ENCODE results near the gene RNF144A. TPM values are rescaled to one million over a fixed set of nuclear protein-coding genes. Genes with fewer than 3 reads are reported as not detected.

Gene RNF144A
- total RNA-seq, 1 donor = 4.3 TPM

- no peak for TF ChIP-seq CTCF (IDR thresholded peaks at IDR 0.05; ENCODE audit: insufficient read depth, low read depth, low read length)
- DNase-seq (ENCODE audit: low read depth) = peak; percentile 60
- no peak overlapping the region for H3K4me3 ChIP-seq (ENCODE audit: low read depth, low read length)
Measured at GRCh38 chr2:7022492-7023385, 105.5 kb downstream of the RNF144A start.

- H3K4me3 ChIP-seq (ENCODE audit: low read depth, low read length) = no peak overlapping the region
- TF ChIP-seq CTCF (IDR thresholded peaks at IDR 0.05; ENCODE audit: insufficient read depth, low read depth, low read length) = no peak
- peak; percentile 69 for DNase-seq (ENCODE audit: low read depth)
Measured at GRCh38 chr2:7023542-7023941, 106.3 kb downstream of the RNF144A start.

GRCh38 chr2:7024261-7024660 is 107.0 kb downstream of the RNF144A start:
- no peak for TF ChIP-seq CTCF (IDR thresholded peaks at IDR 0.05; ENCODE audit: insufficient read depth, low read depth, low read length)
- DNase-seq (ENCODE audit: low read depth) = no peak
- no peak overlapping the region for H3K4me3 ChIP-seq (ENCODE audit: low read depth, low read length)

GRCh38 chr2:7025082-7025481 is 107.9 kb downstream of the RNF144A start:
- no peak for DNase-seq (ENCODE audit: low read depth)
- no peak overlapping the region for H3K4me3 ChIP-seq (ENCODE audit: low read depth, low read length)
- TF ChIP-seq CTCF (IDR thresholded peaks at IDR 0.05; ENCODE audit: insufficient read depth, low read depth, low read length) = no peak

- TF ChIP-seq CTCF (IDR thresholded peaks at IDR 0.05; ENCODE audit: insufficient read depth, low read depth, low read length) = no peak
- H3K4me3 ChIP-seq (ENCODE audit: low read depth, low read length) = no peak overlapping the region
- DNase-seq (ENCODE audit: low read depth) = no peak
Measured at GRCh38 chr2:7026742-7027141, 109.5 kb downstream of the RNF144A start.

- no peak for TF ChIP-seq CTCF (IDR thresholded peaks at IDR 0.05; ENCODE audit: insufficient read depth, low read depth, low read length)
- H3K4me3 ChIP-seq (ENCODE audit: low read depth, low read length) = no peak overlapping the region
- no peak for DNase-seq (ENCODE audit: low read depth)
Measured at GRCh38 chr2:7027411-7027810, 110.2 kb downstream of the RNF144A start.

Data from fibroblast of villous mesenchyme (primary cell).